GM21515 (cell line): ENCODE data around the gene FOS.
"Not testable (repeated sequence)": the region's sequence is repeated elsewhere in the genome, so short reads cannot be mapped to it uniquely, and the experiment has no call there.

ENCODE experiments used
- ATAC-seq: cut with Tn5 transposase; IDR thresholded peaks from one replicate; pipeline ENCODE4 v1.9.1; 2021; ENCODE audit not compliant: unreplicated experiment

The FOS gene

DNA sequence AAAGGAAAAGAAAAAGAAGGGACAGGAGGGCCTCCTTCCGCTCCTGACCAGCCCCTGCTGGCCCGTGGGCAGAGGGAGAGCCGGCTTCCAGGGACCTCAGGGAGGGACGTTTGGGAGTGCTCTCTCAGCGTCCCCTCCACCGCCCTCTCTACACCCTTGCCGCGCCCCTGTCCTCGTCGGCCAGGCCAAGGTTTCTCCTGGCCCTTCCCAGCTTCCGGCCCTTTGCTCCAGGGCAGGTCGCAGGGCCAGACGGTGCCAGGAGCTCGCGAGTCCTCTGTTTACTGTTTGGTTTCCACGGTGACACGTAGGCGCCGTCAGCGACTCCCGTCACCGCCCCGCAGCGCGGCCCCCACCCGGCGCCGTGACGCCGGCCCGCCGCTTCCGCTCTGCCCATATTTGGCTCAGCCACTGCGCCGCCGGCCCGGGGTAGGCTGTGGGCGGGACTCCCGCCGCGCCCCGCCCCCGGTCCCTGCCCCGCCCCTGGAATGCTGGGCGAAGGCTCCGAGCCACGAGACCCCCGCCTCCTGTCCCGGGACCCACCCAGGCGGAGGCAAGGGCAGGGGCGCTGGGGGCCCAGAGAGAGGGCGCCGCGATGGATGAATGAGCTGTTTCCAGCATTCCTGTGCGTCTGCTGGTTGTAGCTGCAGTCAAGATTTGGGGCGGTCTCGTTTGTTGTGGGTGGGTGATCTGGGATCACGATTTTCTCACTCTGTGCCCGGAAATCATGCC is 15.5 kb downstream of the FOS start:
- ATAC-seq = peak; percentile 91

DNA sequence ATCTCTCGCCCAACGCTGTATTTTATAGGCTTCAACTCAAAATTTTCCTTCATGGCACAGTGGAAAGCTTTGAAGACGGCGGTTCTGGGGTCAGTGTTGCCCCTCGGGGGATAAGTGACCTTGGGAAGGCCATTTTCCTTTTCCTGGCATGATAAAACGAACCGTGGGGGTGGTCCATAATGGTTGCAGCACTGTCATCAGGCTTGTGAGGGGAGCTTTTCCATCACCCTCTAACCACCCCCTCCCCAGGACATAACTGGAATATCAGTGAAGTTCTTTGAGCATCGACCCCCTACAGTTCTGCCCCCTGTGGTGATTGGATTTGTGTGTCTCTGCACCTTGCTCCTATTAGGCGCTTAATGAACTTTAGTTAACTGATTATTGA is 16.0 kb downstream of the FOS start:
- ATAC-seq = no peak

DNA sequence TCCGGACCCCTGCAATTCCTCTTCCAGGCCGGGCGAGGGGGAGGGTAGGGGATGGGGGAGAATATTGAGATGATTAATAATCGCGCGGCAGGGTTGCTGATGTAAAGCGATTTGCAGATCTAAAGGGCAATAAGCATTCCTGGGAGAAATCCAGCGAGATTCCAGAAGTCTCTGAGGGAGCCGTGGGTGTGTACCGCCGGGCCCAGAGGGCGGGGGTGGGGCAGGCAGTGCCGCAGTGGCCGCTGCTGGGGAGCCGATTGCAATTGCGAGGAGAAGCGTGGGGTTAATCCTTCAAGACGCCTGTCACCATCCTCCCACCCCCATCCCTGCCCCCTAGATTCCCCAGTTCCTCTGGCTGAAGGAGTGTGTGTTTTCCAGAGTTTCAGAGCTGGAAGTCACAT is 16.4 kb downstream of the FOS start:
- no peak for ATAC-seq

DNA sequence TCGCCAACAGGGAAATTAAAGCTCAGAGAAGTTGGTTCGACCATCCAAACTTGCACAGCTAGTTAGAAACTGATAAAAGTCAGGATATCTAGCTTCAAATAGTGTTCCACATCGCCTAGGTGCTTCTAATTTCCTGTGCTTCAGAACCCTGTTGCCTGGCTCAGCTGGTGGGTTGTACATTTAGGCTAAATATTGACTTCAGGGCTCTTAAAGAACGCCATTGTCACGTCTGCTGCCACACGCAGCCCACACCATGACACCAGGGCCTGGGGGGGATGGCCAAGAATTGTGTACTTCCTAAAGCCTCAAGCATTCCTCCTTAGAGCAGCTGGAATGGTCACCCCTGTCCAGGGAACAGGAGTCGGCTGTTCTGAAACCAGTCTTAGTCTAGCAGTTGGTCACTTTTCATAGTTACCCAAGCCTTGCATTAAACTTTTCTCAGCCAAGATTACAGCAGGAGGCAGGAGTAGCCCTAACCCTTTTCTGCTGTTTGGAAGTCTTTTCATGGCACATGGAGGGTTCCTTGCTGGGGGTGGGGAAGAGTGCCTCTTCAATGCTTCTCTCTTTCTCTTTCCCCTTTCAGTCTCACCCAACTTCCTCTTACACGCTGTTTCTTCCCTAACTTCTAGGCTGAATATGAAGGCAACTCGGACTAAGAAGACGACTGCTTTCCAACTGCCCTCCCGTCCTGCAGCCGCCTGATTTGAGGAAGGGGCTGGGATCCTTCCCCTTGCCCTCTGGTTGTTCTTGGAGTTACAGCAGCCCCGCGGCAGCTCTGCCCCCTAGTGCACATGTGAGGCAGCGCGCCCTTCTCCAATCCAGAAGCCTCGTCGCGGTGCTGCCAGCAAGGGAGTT is 17.1 kb downstream of the FOS start:
- no peak for ATAC-seq

DNA sequence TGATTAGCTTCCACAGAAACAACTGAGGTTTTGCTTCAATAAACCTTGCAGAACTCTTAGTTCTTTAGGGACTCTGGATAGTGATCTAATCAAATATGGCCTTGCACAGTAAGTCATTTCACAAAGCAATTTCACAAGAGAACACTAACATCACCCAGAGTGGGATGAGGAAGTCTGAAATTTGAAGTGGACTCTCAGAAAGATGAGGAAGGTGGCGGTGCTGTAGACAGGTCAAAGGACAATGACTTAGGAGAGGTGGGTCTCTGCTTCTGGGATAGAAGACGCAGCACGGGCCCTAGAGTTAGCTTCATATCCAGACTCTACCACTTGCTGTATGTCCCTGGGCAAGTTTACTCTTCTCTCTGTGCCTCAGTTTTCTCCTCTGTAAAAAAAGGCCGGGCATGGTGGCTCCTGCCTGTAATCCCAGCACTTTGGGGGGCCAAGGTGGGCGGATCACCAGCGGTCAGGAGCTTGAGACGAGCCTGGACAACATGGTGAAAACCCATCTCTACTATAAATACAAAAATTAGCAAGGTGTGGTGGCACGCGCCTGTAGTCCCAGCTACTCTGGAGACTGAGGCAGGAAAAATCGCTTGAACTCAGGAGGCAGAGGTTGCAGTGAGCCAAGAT is 18.9 kb downstream of the FOS start:
- ATAC-seq = no peak

DNA sequence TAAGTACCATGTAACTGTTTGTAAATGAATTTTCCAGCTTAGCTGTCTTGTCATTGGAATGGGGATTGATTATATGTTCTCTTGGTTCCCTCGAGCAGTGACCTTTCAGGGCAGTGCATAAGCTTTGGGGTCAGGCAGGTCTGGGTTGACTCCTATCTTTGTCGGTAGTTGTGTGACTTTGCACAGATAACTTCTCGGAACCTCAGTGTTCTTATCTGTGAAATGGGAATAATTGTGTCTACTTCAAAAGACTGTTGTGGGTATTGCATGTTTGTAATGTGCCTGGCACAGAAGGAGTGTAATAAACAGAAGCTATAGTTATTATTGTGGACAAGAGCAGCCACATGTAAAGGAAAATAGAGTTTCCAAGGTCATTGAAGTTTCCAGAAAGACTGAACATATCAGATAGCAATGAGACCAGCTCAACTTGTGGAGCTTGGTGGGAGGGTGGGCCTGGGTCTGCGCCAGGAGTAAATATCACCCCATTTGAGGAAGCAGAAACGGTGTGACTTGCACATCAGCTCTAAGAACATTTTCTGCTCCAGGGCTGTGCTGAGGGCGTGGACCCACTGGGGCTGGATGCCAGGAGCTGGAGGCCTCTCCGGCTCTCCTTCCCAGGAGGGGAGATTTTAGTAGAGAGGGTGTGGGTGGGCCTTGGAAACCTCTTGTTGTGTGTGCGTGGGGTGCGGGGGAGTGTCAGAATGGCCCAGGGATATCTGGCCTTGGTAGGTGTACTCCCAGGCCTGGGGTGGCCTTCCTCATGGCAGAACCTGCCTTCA is 19.7 kb downstream of the FOS start:
- no peak for ATAC-seq

DNA sequence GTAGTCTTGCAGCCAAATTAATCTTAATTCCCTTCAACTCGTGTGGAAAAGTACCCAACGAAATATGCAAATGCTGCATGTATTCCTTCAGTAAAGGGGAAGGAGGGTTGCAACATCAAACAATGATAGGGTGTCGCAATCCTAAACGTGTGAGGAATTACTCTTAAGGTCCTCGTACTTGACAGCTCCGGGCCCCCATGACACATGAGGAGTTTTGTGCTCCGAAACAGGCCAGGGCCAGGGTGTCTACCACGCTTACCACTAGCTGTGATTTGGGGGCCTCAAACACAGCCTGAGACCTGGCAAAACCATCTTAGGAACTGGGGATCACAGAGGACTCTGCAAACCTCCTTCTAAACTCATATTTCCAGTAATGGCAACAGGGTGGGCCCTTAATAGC is 20.4 kb downstream of the FOS start:
- ATAC-seq = no peak

DNA sequence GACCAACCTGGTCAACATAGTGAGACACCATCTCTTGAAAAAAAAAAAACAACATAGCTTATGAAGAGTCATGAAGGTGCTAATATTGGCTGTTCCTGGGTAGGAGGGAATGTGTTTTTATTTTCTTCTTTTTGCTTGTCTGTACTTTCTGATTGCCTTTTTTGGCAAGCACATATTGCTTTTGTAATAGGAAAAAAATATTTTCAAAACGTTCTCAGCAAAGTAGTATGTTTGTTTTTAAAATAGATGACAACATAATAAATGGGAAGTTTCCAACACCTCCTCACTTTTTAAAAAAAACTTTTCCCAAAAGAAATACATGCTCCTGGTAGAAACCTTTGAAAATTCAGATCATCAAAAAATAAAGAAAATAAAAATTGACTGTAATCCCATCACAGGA is 20.9 kb downstream of the FOS start:
- ATAC-seq = no peak

DNA sequence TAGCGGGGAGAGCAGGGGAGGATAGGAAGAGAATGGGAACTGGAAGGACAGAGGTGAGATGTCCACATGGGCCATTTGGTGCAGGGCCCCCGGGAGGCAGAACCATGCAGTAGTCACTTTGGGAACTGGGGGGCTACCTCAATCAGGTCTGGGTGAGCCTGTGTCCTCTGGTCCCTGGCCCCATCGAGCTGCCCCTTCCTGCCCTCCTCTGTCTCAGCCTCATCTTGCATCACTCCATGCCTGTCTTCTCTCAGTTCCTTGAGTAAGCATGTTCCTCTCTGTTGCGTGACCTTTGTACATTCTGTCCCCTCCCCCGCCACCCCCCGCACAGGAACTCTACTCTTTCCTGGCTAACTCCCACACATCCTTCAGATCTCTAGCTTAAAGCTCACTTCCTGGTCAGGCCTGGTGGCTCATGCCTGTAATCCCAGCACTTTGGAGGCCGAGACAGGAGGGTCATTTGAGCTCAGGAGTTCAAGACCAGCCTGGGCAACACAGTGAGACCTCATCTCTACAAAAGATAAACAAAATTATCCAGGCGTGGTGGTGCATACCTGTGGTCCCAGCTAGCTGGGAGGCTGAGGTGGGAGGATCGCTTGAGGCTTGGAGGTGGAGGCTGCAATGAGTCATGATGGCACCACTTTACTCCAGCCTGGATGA is 23.2 kb downstream of the FOS start:
- no peak for ATAC-seq

DNA sequence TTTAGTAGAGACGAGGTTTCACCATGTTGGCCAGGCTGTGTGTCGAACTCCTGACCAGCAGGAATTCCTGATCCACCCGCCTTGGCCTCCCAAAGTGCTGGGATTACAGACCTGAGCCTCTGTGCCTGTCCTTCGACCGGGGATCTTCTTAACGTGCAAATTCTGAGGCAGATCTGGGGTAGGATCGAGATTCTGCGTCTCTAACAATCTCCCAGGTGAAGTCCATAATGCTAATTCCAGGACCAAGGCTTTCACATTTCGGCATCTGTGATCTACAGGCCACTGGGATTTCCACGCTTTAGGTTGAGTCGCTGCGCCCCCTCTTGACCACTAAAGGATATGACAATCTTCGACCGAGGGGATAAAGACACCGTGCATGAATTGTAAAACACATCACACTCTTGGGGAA is 24.8 kb downstream of the FOS start:
- ATAC-seq = no peak

DNA sequence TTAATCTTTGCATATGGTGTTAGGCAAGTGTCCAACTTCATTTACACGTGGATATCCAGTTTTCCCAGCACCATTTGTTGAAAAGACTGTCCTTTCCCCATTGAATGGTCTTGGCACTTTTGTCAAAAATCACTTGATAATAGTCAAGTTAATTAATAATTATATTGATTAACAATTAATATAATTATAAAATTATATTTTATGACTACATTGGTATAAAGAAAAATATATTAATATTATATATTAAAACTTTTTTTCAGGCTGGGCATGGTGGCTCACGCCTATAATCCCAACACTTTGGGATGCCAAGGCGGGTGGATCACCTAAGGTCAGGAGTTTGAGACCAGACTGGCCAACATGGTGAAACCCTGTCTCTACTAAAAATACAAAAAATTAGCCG is 27.8 kb downstream of the FOS start:
- ATAC-seq = not testable (repeated sequence)

DNA sequence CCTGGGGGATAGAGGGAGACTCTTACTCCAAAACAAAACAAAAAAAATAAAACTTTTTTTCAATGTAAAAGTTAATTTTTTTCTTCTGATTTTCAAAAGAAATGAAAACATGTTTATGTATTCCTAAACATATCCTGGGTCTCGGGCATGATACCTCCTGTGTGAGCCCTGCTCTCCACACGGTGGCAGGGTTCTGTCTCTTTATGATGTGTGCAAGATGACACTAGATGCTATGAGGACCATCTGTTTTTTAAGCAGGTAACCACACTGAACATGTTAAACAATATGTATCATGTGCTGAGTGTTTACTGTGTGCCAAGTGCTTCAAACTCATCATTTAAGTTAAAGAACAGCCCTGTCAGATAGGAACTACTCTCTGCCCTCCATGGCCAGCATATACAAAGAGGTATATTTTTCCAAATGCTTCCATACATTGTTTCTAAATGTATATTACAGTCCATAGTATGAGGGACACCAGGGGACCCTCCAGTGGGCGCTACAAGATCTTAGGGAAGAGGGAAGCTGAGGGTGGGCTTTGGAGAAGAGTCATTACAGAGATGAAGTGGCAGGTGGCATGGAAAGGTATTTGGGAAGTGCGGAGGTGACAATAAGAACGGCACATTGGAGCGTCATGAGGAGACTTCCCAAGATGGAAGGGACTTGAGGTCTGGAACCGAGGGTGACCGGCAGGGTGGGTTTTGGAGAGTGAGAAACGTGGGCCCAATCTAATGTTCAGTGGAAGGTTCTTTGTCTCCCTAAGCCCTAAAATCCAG is 28.5 kb downstream of the FOS start:
- ATAC-seq = no peak

DNA sequence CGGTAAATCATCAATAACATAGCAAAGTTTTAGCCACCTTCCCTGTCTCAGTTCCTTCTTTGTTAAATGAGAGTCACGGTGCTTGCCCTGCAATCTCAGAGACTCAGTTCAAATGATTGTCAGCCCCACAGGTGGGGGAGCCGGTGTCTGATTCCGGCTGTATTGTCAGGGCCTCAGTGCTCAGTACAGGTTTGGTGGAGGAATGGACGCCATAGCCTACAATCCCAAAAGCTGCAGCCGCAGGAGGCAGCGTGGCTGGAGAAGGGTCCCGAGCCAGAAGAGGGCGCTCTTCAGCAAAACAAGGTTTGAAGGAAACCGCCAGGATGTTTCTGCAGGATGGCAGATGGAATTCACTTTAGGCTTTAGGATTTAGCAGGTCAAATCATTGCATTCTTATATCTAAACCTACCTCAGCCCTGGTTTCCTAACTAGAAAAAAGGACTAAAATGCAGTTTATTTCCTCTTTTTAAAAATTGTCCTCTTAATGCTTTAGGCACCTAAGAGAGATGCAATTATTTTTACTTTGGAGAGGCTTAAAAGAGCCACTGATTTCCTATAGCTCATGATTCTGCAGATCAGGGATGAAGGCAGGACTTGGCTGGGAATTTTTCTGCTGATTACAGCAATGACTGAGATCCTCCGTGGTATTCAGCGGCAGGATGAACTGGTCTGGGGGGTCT is 29.2 kb downstream of the FOS start:
- no peak for ATAC-seq

DNA sequence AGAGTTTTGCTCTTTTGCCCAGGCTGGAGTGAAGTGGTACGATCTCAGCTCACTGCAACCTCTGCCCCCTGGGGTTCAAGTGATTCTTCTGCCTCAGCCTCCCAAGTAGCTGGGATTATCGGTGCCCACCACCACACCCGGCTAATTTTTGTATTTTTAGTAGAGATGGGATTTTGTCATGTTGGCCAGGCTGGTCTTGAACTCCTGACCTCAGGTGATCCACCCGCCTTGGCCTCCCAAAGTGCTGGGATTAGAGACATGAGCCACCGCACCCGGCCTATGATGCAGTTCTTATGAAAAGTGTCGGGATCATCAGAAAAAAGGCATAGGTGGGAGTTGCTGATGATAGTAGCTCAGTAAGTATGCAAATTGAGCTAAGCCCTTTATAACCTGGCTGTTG is 30.4 kb downstream of the FOS start:
- not testable (repeated sequence) for ATAC-seq

DNA sequence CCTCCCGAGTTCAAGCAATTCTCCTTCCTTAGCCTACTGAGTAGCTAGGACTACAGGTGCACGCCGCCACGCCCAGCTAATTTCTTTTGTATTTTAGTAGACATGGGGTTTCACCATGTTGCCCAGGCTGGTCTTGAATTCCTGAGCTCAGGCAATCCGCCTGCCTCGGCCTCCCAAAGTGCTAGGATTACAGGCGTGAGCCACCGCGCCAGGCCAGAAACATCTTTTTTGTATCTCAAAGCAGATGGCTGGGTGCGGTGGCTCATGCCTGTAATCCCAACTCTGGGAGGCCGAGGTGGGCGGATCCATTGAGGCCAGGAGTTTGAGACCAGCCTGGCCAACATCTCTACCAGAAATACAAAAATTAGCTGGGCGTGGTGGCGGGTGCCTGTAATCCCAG is 30.9 kb downstream of the FOS start:
- not testable (repeated sequence) for ATAC-seq

DNA sequence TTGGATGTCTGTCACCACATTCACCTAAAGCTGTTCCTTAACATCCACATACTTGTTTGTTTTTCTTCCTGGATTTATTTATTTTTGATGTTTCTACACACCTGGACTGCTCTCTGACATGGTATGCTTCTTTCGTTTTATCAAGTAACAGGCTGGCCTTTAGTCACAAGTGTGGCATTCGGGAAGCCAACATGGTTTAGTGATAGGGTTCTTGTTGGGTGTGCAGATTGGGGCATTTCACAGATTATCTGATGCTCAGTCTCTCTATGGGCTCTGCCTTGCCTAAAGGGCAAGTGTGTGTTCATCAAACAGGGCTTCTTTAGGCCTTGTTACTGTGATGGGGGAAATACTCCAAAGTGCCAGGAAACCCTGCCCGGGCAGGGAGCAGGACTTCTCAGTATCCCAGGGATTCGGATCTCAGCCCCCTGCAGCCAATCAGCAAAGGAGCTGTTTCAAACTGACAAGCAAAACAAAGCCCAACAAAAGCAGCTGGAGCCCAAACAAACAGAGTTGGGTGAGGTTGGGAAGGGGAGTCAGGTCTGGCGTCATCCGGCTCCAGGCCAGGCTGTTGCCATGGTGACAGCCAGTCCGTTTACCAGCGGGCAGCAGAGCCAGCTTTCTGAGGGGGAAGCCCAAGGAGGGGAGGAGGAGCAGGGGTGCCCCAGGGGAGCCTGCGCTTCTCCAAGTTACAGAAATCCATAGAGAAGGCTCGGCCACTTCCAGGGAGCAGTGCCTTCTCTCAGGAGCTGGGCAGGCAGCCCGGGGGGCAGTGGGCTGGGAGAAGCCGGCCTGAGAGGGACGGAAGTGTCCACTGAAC is 31.9 kb downstream of the FOS start:
- ATAC-seq = no peak

DNA sequence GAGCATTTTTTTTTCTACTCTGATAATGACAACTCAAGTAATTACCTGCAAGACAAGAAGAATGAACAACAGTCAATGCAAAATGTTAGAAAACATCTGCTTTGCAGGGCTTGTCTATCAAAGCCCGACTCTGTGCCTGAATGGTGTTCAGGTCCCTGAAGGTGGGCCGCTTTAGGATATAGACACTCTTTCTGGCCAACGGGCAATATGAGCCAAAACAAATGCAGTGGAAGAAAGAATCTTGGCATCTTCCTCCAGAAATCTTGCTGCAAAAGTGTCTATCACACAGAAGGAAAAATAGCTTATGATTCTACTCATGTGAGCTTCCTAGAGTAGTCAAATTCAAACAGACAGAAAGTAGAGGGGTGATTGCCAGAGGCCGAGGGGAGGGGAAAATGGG is 32.7 kb downstream of the FOS start:
- no peak for ATAC-seq

DNA sequence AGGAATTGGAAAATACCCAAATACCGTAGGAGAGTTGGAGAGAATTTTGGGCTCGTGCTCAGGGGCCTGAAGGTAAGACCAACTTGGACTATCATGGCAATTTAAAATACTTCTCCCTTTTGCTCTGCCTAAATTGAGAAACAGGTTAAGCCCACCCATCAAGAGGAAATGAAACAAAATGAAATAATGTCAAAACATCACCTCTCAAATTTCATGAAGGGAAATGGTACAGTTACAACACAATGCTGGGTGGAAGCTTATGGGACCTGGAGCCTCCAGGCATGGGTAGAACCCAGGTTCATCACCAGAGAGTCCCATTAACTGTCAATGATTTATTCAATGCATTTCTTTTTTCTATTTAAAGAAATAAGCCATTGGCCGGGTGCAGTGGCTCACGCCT is 33.7 kb downstream of the FOS start:
- ATAC-seq = no peak

DNA sequence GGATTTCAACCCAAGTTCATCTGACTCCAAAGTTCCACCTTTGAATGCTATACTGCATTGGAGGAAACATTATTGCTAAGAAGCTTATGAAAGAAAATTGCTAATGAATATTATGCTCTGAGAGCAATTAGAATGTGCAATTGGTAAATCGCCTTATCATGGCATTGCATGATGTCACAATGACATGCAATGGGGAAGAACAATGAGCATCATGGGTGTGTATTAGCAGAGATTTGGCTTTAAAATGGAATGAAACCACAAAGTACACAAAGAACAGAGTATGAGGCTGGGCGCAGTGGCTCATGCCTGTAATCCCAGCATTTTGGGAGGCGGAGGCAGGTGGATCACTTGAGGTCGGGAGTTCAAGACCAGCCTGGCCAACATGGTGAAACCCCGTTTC is 34.7 kb downstream of the FOS start:
- no peak for ATAC-seq
